ENCODE data around the gene EFEMP1. TPM values are rescaled to one million over a fixed set of nuclear protein-coding genes. Genes with fewer than 3 reads are reported as not detected.

The EFEMP1 gene
- total RNA-seq, 1 experiment from 2014 or later: 0.34 TPM

GRCh38 chr2:55864351-55865084, 59.1 kb downstream of the EFEMP1 start:
- no peaks in the 10 kb centered on the region for H3K4me1 ChIP-seq (ENCODE audit: control insufficient read depth in 1 of 2, insufficient read depth in 2 of 2, low read length in 2 of 2)
- ChIA-PET RAD21 (ENCODE audit: low non-redundant PET in 1 of 2, low total read pairs in 2 of 2, uncharacterized antibody in 2 of 2, unreplicated experiment in 2 of 2) (no interaction called here), CTCF (no interaction called here), POLR2A (no interaction called here)
- ATAC-seq: no peak
- H3K4me2 ChIP-seq (ENCODE audit: low read length): no peak overlapping the region
- no peak for DNase-seq (ENCODE audit: low read depth, low spot score)
- no peaks in the 10 kb centered on the region for H3K27me3 ChIP-seq (ENCODE audit: insufficient read depth, low read length)
- H3K4me3 ChIP-seq (replicated peaks in 1 of 2; ENCODE audit: low read depth in 1 of 2, low read length in 2 of 2): no peak overlapping the region
- H3K79me2 ChIP-seq (ENCODE audit: insufficient read depth, low read length): no peaks in the 10 kb centered on the region
- H2AFZ ChIP-seq (ENCODE audit: low read depth, low read length, poor library complexity, severe bottlenecking): no peak overlapping the region
- intact Hi-C loops (cut with micrococcal nuclease): no loop called here
- BruUV-seq (replicated peaks): no TSS peak
- H3K9me3 ChIP-seq (ENCODE audit: control insufficient read depth in 1 of 2, insufficient read depth in 1 of 2, low read depth in 1 of 2, low read length in 2 of 2): no peaks in the 10 kb centered on the region
- H3K9ac ChIP-seq (ENCODE audit: low read length): no peak overlapping the region
- H3K27ac ChIP-seq (ENCODE audit: low read depth, low read length): no peak overlapping the region
- TF ChIP-seq REST (IDR thresholded peaks at IDR 0.05; ENCODE audit: low read depth): no peak
- TF ChIP-seq FOSL1 (IDR thresholded peaks at IDR 0.05; ENCODE audit: low read depth): no peak
- no peak for TF ChIP-seq ATF3 (IDR thresholded peaks at IDR 0.05)
- no peak for TF ChIP-seq EGR1 (IDR thresholded peaks at IDR 0.05; ENCODE audit: low read depth)
- TF ChIP-seq EZH2phosphoT487 (IDR thresholded peaks at IDR 0.05; ENCODE audit: borderline replicate concordance): no peak
- TF ChIP-seq SRF (IDR thresholded peaks at IDR 0.05; ENCODE audit: low read depth): no peak
- no peak for TF ChIP-seq ZNF274 (IDR thresholded peaks at IDR 0.05; ENCODE audit: low read depth, low read length)
- TF ChIP-seq MAX (IDR thresholded peaks at IDR 0.05): no peak
- TF ChIP-seq TCF7L2 (IDR thresholded peaks at IDR 0.05; ENCODE audit: borderline replicate concordance, extremely low read depth, insufficient read depth, insufficient read length): no peak
- TF ChIP-seq CBX3 (IDR thresholded peaks at IDR 0.05; ENCODE audit: low read depth): no peak
- TF ChIP-seq EZH2 (IDR thresholded peaks at IDR 0.05): no peak
- TF ChIP-seq SIN3A (IDR thresholded peaks at IDR 0.05; ENCODE audit: low read depth): no peak
- no peak for TF ChIP-seq SP1 (IDR thresholded peaks at IDR 0.05; ENCODE audit: low read depth)
- no peaks in the 10 kb centered on the region for H3K9me2 ChIP-seq (ENCODE audit: insufficient read depth)
- H4K20me1 ChIP-seq (ENCODE audit: insufficient read depth): no peaks in the 10 kb centered on the region
- H3K36me3 ChIP-seq (ENCODE audit: control insufficient read depth in 1 of 2, insufficient read depth in 2 of 2, low read length in 2 of 2): no peaks in the 10 kb centered on the region
